B cell (primary cell): ENCODE results near the gene SPATA17. TPM values are rescaled to one million over a fixed set of nuclear protein-coding genes. Genes with fewer than 3 reads are reported as not detected.

Source experiments
- ATAC-seq: fragments of 200-7000 bp; cut with Tn5 transposase; one replicate; pipeline ENCODE4 v1.10.0; 2021; ENCODE audit warnings: low read depth, mild to moderate bottlenecking, moderate number of reproducible peaks, moderate library complexity
- CTCF ChIA-PET: fragments of 350-600 bp; sonication (Branson Sonifier 250); formaldehyde crosslinking; loops from one replicate; lab custom pipeline; 2021; ENCODE audit warnings: antibody characterized with exemption, inconsistent platforms; lab: Charles Lee
- POLR2A ChIA-PET: fragments of 350-600 bp; sonication (Branson Sonifier 250); formaldehyde crosslinking; loops from one replicate; lab custom pipeline; 2021; ENCODE audit warnings: antibody characterized with exemption; lab: Charles Lee
- DNase-seq: peaks from one replicate; pipeline ENCODE4 v3.0.0; 2013
- H2AFZ ChIP-seq: 2 replicates; pipeline ENCODE4 v1.6.1; 2012; ENCODE audit warnings: mild to moderate bottlenecking, low read depth, low read length; ENCODE audit not compliant: insufficient read depth, poor library complexity, severe bottlenecking
- H3K27ac ChIP-seq, 2 donors: 1 replicate in 1 of 2; 2 replicates in 1 of 2; pipeline ENCODE4 v1.5.1; 2012 to 2013; ENCODE audit warnings: low read length in 2 of 2, mild to moderate bottlenecking in 2 of 2, moderate library complexity in 1 of 2
- H3K27me3 ChIP-seq, 4 experiments: fragments of 200-600 bp in 1 of 4; sonication (generic) in 1 of 4; replicated peaks in 1 of 4; 1 replicate in 2 of 4; 2 replicates in 2 of 4; pipeline versions ENCODE4 v1.6.1 to v1.7.0; 2013 to 2016; ENCODE audit warnings: low read length in 3 of 4, mild to moderate bottlenecking in 2 of 4, mixed read lengths in 1 of 4, moderate library complexity in 1 of 4; ENCODE audit not compliant: insufficient read depth in 4 of 4, control insufficient read depth in 3 of 4; ENCODE audit errors: control extremely low read depth in 1 of 4
- H3K36me3 ChIP-seq, 2 experiments: replicated peaks in 1 of 2; 1 replicate in 1 of 2; 2 replicates in 1 of 2; pipeline versions ENCODE4 v1.6.1 to v1.7.1; 2013; ENCODE audit warnings: low read length in 1 of 2; ENCODE audit not compliant: insufficient read depth in 2 of 2, control insufficient read depth in 1 of 2; ENCODE audit errors: control extremely low read depth in 1 of 2, extremely low read depth in 1 of 2
- H3K4me1 ChIP-seq, 2 donors: fragments of 200-600 bp in 1 of 2; sonication (generic) in 1 of 2; 1 replicate in 1 of 2; 2 replicates in 1 of 2; pipeline versions ENCODE4 v1.5.1 to v1.6.1; 2013 to 2017; ENCODE audit warnings: low read length in 2 of 2; ENCODE audit not compliant: control insufficient read depth in 2 of 2, insufficient read depth in 2 of 2
- H3K4me2 ChIP-seq: replicated peaks from 2 replicates; pipeline ENCODE3; 2012; ENCODE audit warnings: mild to moderate bottlenecking, low read depth, low read length; ENCODE audit not compliant: poor library complexity, severe bottlenecking
- H3K4me3 ChIP-seq, 5 experiments: fragments of 200-600 bp in 1 of 5; sonication (generic) in 1 of 5; 1 replicate in 3 of 5; 2 replicates in 2 of 5; pipeline versions ENCODE4 v1.5.1 to v1.7.0; 2011 to 2016; ENCODE audit warnings: low read length in 4 of 5, mild to moderate bottlenecking in 4 of 5, low read depth in 2 of 5, control low read depth in 1 of 5, moderate library complexity in 1 of 5; ENCODE audit not compliant: insufficient read depth in 1 of 5; ENCODE audit errors: control extremely low read depth in 1 of 5, extremely low read depth in 1 of 5
- H3K79me2 ChIP-seq: fragments of 200-600 bp; sonication (generic); one replicate; pipeline ENCODE4 v1.6.0; 2016; ENCODE audit warnings: low read length; ENCODE audit not compliant: control insufficient read depth, insufficient read depth
- H3K9ac ChIP-seq: fragments of 200-600 bp; sonication (generic); 2 replicates; pipeline ENCODE4 v1.6.1; 2017; ENCODE audit warnings: mild to moderate bottlenecking, low read length, moderate library complexity
- H3K9me3 ChIP-seq, 3 donors: one replicate each; pipeline versions ENCODE4 v1.6.1 to v1.7.1; 2013; ENCODE audit warnings: low read length in 2 of 3; ENCODE audit not compliant: control insufficient read depth in 2 of 3, insufficient read depth in 1 of 3; ENCODE audit errors: control extremely low read depth in 1 of 3
- H4K20me1 ChIP-seq: 2 replicates; pipeline ENCODE4 v1.6.0; 2012; ENCODE audit warnings: mild to moderate bottlenecking, low read length; ENCODE audit not compliant: insufficient read depth, control insufficient read depth, poor library complexity, severe bottlenecking
- H3K27ac Mint-ChIP-seq: one replicate; pipeline ENCODE4 v1.8.0; 2021; ENCODE audit warnings: mixed read lengths
- H3K27me3 Mint-ChIP-seq: one replicate; pipeline ENCODE4 v1.8.0; 2021; ENCODE audit warnings: mixed read lengths
- H3K4me1 Mint-ChIP-seq: one replicate; pipeline ENCODE4 v1.8.0; 2021; ENCODE audit warnings: mixed read lengths
- H3K4me3 Mint-ChIP-seq: one replicate; pipeline ENCODE4 v1.8.0; 2021; ENCODE audit warnings: mixed read lengths
- H3K9me3 Mint-ChIP-seq: one replicate; pipeline ENCODE4 v1.8.0; 2022; ENCODE audit warnings: mixed read lengths; ENCODE audit not compliant: insufficient read depth
- EZH2 ChIP-seq: IDR thresholded peaks from 2 replicates; pipeline ENCODE4 v1.6.1; 2012; ENCODE audit warnings: borderline replicate concordance, low read depth, mild to moderate bottlenecking, moderate library complexity, low read length; ENCODE audit not compliant: insufficient read depth, poor library complexity, severe bottlenecking
- WGBS: methylation state at CpG from one replicate; pipeline ENCODE4 v1.1.5; 2013; ENCODE audit warnings: missing lambda C conversion rate; ENCODE audit not compliant: insufficient coverage; 5-methylcytosine and 5-hydroxymethylcytosine counted together
- intact Hi-C: fragments of 100-400 bp; cut with micrococcal nuclease; formaldehyde crosslinking; loops from one replicate; pipeline ENCODE4 v1.10.0; 2022
- polyA plus RNA-seq: library from polyadenylated mRNA; depleted of rRNA; stranded (reverse); fragments of >200 nt; gene quantifications from 2 replicates; pipeline ENCODE4 v1.2.3, GENCODE V29; 2012
- total RNA-seq, 2 donors: library from RNA; stranded (reverse); fragments of 120-200 nt in 1 of 2; gene quantifications; 1 replicate in 1 of 2; 2 replicates in 1 of 2; pipeline versions ENCODE4 v1.2.3 to v1.2.4, GENCODE V29; 2013 to 2022
- TF ChIP-seq, protein P1 (sequence below): fragments of 200-600 bp; IDR thresholded peaks from one replicate; pipeline ENCODE4 v1.8.0; 2022; ENCODE audit warnings: antibody characterized with exemption, mild to moderate bottlenecking

Gene SPATA17
- total and polyA plus RNA-seq, 2 donors (not counting 1 experiment from before 2014, with no cell fraction given), result not detected

GRCh38 chr1:217837691-217838090 is 206.5 kb downstream of the SPATA17 start:
- DNase-seq (no peak), ATAC-seq (no peak)
- WGBS, result no CpG with 5 or more reads among the region's 2 CpGs
- Histone ChIP-seq H3K27ac (no peak overlapping the region), H2AFZ (no peak overlapping the region), H3K36me3 (no peaks in the 10 kb centered on the region), H3K27me3 (no peaks in the 10 kb centered on the region), H3K4me2 (no peak overlapping the region), H3K4me3 (no peak overlapping the region), H3K9ac (no peak overlapping the region), H3K9me3 (no peaks in the 10 kb centered on the region), H3K79me2 (no peaks in the 10 kb centered on the region), H4K20me1 (no peaks in the 10 kb centered on the region), H3K4me1 (no peaks in the 10 kb centered on the region)
- Mint-ChIP-seq H3K27me3 (no peaks in the 10 kb centered on the region), H3K4me3 (no peak overlapping the region), H3K9me3 (no peaks in the 10 kb centered on the region), H3K27ac (no peak overlapping the region), H3K4me1 (no peaks in the 10 kb centered on the region)
- no peak for TF ChIP-seq EZH2
- TF ChIP-seq, protein P1, sequence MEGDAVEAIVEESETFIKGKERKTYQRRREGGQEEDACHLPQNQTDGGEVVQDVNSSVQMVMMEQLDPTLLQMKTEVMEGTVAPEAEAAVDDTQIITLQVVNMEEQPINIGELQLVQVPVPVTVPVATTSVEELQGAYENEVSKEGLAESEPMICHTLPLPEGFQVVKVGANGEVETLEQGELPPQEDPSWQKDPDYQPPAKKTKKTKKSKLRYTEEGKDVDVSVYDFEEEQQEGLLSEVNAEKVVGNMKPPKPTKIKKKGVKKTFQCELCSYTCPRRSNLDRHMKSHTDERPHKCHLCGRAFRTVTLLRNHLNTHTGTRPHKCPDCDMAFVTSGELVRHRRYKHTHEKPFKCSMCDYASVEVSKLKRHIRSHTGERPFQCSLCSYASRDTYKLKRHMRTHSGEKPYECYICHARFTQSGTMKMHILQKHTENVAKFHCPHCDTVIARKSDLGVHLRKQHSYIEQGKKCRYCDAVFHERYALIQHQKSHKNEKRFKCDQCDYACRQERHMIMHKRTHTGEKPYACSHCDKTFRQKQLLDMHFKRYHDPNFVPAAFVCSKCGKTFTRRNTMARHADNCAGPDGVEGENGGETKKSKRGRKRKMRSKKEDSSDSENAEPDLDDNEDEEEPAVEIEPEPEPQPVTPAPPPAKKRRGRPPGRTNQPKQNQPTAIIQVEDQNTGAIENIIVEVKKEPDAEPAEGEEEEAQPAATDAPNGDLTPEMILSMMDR, result no peak
- ChIA-PET CTCF (no interaction called here), POLR2A (no interaction called here)
- intact Hi-C loops, result no loop called here

- no CpG with 5 or more reads among the region's 3 CpGs for WGBS
- Histone ChIP-seq H3K27ac (no peak overlapping the region), H3K36me3 (no peaks in the 10 kb centered on the region), H2AFZ (no peak overlapping the region), H3K9me3 (no peaks in the 10 kb centered on the region), H4K20me1 (no peaks in the 10 kb centered on the region), H3K79me2 (no peaks in the 10 kb centered on the region), H3K27me3 (no peaks in the 10 kb centered on the region), H3K4me2 (no peak overlapping the region), H3K9ac (no peak overlapping the region), H3K4me1 (no peaks in the 10 kb centered on the region), H3K4me3 (no peak overlapping the region)
- H3K27me3 Mint-ChIP-seq, result no peaks in the 10 kb centered on the region
- no peaks in the 10 kb centered on the region for H3K4me1 Mint-ChIP-seq
- H3K9me3 Mint-ChIP-seq, result no peaks in the 10 kb centered on the region
- ChIA-PET CTCF (no interaction called here), POLR2A (no interaction called here)
- no peak overlapping the region for H3K4me3 Mint-ChIP-seq
- intact Hi-C loops, result no loop called here
- ATAC-seq, result no peak
- no peak for TF ChIP-seq EZH2
- TF ChIP-seq, protein P1, result no peak
- no peak for DNase-seq
- no peak overlapping the region for H3K27ac Mint-ChIP-seq
Observed at GRCh38 chr1:217839161-217839560, 208.0 kb downstream of the SPATA17 start.
